Stimulated activated CD4-positive, alpha-beta T cell treated with anti-CD3 and anti-CD28 coated beads, Interleukin-15, amount 100 ng/mL, for 24 hours (primary cell): ENCODE results near the gene INHBE.

Experiments used
- DNase-seq: peaks from one replicate; pipeline ENCODE4 v3.0.0-alpha.2; 2020

The INHBE gene

DNA sequence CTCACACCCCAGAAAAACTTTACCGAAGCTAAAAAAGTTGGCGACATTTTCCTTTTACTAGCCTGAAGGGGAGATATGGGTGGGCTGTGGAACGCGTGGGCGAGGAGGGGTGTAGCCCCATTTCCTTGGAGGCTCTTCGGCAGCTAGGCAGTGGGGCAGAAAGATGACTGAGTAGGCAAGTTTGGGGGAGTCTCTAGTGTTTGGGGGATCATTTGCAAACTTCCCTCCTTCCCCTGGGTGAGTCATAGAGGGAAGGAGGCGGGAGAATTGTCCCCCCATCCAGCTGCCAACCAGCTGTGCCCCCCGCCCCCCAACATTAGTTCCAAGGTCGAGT lies 6.8 kb downstream of the INHBE start:
- peak; percentile 35 for DNase-seq

DNA sequence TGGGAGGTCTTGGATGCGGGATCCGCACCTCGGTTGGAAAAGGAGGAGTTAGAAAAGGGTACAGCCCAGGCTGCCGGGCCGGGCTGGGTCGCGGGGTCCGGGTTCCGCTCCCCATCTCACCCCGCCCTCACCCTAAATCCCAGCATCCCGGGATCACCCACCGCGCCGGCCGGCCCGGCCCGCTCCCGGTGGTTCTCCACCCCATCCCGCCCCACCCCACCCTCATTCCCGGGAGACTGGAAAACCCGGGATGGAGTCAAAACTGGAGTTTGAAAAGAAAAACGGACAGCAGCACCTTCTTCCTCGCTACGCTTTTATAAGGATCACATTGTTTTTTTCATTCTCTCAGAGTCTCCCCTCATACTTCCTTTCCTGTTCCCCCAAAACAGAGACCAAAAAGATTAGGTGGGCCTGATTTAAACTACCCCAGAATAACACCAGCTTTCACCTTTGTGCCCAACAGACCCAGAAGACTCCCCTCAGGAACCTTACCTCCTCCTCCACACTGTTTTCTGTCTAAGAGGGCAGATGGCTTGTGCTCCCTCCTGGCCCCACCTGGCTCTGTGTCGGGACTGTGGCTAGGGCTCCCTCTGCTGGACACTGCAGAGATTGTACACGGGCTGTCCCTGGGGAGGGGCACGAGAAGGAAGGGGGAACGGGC lies 7.3 kb downstream of the INHBE start:
- peak; percentile 94 for DNase-seq

DNA sequence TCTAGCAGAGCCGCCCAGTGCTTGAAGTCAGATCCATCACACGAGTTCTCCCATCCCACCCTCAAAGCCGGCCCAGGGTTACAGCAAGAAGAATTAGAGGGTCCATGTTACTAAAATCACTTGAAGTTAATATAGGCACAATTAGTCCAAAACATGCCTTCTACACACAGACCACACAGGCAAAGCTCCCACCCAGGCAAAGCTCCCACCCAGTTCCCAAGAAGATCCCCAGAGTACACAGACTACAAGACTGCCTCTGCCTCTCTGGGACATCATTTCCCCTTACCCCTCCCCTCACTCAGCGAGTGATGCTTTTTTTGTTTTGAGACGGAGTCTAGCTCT lies 7.8 kb downstream of the INHBE start:
- no peak for DNase-seq

- no peak for DNase-seq
These were observed 9.5 kb downstream of the INHBE start for GRCh38 chr12:57464569-57464968.

DNA sequence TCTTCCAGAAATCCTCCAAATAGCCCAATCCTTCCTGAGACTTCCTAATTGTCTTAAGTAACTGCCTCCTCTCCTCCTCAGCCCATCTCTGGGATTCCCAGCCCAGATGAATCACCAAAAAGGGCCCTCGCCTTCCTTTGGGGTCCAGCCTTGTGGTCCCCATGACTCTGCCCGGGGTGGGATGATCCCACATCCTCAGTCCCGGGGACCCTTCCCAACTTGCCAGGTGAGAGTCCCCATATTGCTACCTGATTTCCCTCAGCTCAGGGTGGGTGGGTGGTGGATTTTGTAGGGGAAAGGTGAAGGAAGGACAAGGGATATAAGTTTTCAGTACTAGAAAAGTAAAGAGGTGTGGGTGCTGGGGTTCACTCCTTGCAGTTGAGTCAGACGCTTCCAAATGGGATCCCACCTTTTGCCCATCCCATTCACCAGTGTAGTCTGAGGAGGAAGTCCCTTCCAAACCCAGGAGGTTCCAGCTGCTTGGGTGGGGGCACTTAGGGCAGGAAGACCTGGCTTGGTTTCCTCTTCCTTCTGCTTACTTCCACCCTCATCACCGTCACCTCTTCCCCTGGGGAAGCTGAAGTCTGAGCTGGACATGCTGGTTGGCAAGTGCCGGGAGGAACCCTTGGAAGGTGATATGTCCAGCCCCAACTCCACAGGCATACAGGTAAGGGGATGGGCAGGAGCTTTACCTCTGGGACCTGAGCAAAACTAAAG lies 10.1 kb downstream of the INHBE start:
- no peak for DNase-seq

DNA sequence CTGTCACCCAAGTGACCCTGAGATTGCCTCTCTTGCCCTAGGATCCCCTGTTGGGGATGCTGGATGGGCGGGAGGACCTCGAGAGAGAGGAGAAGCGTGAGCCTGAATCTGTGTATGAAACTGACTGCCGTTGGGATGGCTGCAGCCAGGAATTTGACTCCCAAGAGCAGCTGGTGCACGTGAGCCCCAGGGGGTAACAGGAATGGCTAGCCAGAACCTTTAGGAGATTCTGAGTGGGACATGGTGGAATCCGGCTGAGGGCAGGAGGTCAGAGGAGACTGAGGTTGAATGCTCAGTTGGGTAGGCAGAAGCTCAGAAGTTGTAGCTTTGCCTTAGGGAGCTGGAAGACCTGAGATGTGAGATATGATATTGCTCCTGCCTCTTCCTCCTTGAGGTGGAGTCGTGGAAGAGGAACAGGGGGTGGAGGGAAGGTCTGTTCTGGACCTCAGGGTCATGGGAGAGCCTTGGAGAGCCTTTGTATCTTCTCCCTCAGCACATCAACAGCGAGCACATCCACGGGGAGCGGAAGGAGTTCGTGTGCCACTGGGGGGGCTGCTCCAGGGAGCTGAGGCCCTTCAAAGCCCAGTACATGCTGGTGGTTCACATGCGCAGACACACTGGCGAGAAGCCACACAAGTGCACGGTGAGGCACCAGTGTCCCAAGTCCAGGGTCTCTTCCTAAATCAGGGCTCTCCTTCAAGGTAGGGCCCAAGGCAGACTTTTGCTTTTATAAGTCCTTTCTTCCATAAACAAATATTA lies 10.8 kb downstream of the INHBE start:
- DNase-seq: no peak

DNA sequence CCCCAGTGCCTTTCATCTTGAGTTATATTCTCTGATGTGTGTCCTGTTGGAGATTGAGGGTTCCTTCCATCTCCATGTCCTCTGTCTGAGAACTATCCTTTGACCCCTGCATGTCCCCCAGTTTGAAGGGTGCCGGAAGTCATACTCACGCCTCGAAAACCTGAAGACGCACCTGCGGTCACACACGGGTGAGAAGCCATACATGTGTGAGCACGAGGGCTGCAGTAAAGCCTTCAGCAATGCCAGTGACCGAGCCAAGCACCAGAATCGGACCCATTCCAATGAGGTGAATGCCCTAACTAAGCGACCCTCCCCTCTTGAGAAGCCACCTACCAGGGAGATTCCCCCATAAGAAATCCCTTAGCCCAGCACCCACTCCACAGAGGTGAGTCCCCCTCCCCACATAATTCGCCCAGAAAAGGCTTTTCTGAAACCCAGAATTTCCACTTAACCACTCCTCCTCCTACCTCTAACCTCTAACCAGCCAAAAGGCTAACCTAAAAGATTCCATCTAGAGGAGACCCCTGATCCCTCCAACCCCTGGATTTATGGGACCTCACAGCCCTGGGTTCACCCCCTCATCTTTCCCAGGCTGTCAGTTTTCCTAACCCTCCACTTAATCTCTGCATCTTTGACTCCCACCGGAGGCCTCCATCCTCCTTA lies 12.2 kb downstream of the INHBE start:
- DNase-seq: no peak

DNA sequence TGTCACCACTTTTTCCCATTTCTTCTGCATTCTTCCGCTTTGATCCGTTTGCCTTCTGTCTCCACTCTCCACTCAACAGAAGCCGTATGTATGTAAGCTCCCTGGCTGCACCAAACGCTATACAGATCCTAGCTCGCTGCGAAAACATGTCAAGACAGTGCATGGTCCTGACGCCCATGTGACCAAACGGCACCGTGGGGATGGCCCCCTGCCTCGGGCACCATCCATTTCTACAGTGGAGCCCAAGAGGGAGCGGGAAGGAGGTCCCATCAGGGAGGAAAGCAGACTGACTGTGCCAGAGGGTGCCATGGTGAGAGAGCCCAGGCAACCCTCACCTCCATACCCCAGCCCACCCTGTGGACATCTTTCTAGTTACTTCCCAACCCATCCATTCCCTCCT lies 12.8 kb downstream of the INHBE start:
- DNase-seq: no peak

DNA sequence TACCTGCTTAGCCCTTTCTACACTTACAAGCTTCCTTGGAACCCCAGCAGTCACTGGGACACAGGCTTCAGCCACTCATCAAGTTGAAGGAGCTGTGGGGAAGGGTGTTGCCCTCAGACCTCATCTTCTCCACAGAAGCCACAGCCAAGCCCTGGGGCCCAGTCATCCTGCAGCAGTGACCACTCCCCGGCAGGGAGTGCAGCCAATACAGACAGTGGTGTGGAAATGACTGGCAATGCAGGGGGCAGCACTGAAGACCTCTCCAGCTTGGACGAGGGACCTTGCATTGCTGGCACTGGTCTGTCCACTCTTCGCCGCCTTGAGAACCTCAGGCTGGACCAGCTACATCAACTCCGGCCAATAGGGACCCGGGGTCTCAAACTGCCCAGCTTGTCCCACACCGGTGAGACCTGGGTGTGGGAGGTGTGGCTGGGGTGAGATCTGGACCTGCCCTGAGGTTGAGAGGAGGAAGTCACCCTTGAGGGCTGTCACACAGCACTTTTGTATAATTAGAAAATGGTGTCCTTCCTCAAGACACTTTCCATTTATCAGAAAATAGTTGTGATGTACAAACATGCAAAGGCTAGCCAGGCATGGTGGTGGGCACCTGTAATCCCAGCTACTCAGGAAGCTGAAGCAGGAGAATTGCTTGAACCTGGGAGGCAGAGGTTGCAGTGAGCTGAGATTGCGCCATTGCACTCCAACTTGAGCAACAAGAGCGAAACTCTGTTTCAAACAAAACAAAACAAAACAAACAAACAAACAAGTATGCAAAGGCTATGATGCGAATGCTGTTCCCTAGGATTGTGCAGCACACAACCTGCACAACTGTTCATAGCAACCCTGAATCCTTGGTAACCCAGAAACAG lies 14.4 kb downstream of the INHBE start:
- DNase-seq: no peak

DNA sequence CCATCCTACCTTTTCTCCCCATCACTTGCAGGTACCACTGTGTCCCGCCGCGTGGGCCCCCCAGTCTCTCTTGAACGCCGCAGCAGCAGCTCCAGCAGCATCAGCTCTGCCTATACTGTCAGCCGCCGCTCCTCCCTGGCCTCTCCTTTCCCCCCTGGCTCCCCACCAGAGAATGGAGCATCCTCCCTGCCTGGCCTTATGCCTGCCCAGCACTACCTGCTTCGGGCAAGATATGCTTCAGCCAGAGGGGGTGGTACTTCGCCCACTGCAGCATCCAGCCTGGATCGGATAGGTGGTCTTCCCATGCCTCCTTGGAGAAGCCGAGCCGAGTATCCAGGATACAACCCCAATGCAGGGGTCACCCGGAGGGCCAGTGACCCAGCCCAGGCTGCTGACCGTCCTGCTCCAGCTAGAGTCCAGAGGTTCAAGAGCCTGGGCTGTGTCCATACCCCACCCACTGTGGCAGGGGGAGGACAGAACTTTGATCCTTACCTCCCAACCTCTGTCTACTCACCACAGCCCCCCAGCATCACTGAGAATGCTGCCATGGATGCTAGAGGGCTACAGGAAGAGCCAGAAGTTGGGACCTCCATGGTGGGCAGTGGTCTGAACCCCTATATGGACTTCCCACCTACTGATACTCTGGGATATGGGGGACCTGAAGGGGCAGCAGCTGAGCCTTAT lies 15.3 kb downstream of the INHBE start:
- DNase-seq: no peak

DNA sequence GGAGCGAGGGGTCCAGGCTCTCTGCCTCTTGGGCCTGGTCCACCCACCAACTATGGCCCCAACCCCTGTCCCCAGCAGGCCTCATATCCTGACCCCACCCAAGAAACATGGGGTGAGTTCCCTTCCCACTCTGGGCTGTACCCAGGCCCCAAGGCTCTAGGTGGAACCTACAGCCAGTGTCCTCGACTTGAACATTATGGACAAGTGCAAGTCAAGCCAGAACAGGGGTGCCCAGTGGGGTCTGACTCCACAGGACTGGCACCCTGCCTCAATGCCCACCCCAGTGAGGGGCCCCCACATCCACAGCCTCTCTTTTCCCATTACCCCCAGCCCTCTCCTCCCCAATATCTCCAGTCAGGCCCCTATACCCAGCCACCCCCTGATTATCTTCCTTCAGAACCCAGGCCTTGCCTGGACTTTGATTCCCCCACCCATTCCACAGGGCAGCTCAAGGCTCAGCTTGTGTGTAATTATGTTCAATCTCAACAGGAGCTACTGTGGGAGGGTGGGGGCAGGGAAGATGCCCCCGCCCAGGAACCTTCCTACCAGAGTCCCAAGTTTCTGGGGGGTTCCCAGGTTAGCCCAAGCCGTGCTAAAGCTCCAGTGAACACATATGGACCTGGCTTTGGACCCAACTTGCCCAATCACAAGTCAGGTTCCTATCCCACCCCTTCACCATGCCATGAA lies 16.0 kb downstream of the INHBE start:
- DNase-seq: no peak

DNA sequence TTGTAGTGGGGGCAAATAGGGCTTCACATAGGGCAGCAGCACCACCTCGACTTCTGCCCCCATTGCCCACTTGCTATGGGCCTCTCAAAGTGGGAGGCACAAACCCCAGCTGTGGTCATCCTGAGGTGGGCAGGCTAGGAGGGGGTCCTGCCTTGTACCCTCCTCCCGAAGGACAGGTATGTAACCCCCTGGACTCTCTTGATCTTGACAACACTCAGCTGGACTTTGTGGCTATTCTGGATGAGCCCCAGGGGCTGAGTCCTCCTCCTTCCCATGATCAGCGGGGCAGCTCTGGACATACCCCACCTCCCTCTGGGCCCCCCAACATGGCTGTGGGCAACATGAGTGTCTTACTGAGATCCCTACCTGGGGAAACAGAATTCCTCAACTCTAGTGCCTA lies 16.6 kb downstream of the INHBE start:
- DNase-seq: no peak

- DNase-seq: no peak
These were observed 17.3 kb downstream of the INHBE start for GRCh38 chr12:57472391-57472790.

GRCh38 chr12:57473392-57473791 lies 18.3 kb downstream of the INHBE start:
- no peak for DNase-seq

DNA sequence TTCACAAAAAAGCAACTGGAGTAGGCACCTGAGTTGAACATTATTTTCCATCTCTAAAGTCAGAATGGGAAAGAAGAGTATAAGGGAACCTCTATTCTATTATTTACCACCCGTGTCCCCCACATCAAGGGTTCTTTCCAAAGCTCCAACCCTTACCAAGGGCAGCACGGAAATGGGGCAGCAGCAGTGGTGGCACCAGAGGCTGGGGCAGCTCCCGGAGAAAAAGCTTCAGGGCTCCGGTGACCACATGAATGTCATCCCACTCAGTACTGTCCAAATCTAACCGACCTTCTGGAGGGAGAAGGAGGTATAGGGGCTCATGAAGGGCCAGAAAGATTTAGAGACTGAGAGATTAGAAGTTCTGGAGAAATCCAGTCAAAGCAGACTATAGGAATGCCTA lies 18.8 kb downstream of the INHBE start:
- DNase-seq: no peak

GRCh38 chr12:57474430-57474829 lies 19.3 kb downstream of the INHBE start:
- DNase-seq: no peak

DNA sequence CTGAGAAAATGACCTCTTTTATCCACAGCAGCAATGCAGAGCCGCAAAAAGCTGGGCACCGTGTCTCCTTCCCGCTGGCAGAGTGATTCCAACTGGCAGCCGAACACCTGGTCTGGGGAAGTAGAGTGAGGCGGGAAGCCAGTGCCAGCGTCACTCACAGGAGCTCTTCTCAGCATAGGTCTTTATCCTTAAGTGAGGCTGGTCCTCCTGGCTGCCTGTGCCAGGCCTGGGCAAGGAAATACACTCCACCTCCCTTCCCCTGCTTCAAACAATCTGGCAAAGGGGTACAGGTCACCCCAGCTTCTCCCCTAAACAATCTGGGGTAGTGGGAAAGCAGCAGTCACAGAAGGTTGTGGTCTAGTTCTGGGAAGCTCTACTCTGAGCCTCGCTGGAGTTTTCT lies 19.8 kb downstream of the INHBE start:
- DNase-seq: no peak

- peak; percentile 32 for DNase-seq
These were observed 20.4 kb downstream of the INHBE start for GRCh38 chr12:57475271-57476161.

GRCh38 chr12:57476162-57476992 lies 21.3 kb downstream of the INHBE start:
- DNase-seq: peak; percentile 87
